Activated T-helper 17 cell treated with anti-CD3 and anti-CD28 coated beads, Interleukin-2, amount 50 U/mL, for 72 hours (primary cell): ENCODE data around the gene ISG20. TPM values are rescaled to one million over a fixed set of nuclear protein-coding genes. Genes with fewer than 3 reads are reported as not detected.

ENCODE experiments used
- ATAC-seq: fragments of 150-1000 bp; cut with Tn5 transposase; replicated peaks from 2 replicates; pipeline ENCODE4 v1.10.0; 2021; ENCODE audit warnings: mild to moderate bottlenecking, moderate library complexity
- H3K27ac Mint-ChIP-seq: one replicate; pipeline ENCODE4 v1.8.0; 2022; ENCODE audit warnings: mixed read lengths
- H3K27me3 Mint-ChIP-seq: one replicate; pipeline ENCODE4 v1.8.0; 2022; ENCODE audit warnings: mixed read lengths
- H3K36me3 Mint-ChIP-seq: one replicate; pipeline ENCODE4 v1.8.0; 2022; ENCODE audit warnings: low read depth, mild to moderate bottlenecking, mixed read lengths
- H3K4me1 Mint-ChIP-seq: one replicate; pipeline ENCODE4 v1.8.0; 2022; ENCODE audit warnings: mixed read lengths
- H3K4me3 Mint-ChIP-seq: one replicate; pipeline ENCODE4 v1.8.0; 2022; ENCODE audit warnings: mild to moderate bottlenecking, mixed read lengths
- H3K9me3 Mint-ChIP-seq: one replicate; pipeline ENCODE4 v1.8.0; 2022; ENCODE audit warnings: mixed read lengths
- total RNA-seq, 2 donors: library from RNA; stranded (reverse); gene quantifications; one replicate each; pipeline ENCODE4 v1.2.3, GENCODE V29; 2022

ISG20 gene
- total RNA-seq, 2 donors from 2014 or later: 34.9 to 89.7 TPM

- peak; percentile 71 for ATAC-seq
- H3K36me3 Mint-ChIP-seq: no peaks in the 10 kb centered on the region
- no peak overlapping the region for H3K4me3 Mint-ChIP-seq
- H3K27ac Mint-ChIP-seq: no peak overlapping the region
- no peaks in the 10 kb centered on the region for H3K9me3 Mint-ChIP-seq
- H3K4me1 Mint-ChIP-seq: no peaks in the 10 kb centered on the region
- H3K27me3 Mint-ChIP-seq: peaks cover 21% of the 10 kb centered on the region
Observed at GRCh38 chr15:88613074-88613944, 25.5 kb upstream of the ISG20 start.

DNA sequence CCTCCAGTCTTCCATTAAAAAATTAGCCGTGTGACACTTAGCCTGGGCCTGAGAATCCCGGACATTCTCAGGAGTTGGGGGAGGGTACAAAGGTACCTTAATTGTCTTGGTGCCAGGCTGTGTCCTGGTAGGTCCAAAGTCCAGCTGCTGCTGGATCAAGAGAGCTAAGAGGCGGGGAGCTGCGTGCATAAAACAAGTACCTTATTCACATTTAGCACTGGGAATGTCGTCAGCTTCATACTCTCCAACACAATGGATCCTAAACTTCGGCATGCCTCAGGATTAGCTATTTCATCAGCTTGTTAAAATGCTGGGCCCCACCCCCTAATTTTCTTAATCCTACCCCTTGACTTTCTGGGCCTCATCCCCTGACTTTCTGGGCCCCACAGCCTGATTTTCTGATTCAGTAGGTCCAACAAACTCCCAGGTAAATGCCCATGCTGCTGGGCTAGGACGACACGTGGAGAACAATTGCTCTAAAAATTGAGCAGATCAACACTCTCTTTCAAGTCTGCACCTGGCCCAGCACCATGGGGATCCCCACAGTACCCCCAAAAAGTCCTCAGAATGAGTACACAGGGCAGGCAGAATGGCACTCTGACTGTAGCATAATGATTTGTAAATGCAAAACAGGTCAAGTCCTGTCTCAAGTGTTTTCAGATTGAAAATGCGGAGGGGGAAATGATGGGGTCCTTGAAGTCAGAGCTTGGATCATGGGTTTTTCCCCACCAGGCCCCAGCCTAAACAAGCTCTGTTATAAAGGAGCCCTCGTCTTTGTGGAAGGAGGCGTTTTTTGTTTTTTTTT lies 23.3 kb upstream of the ISG20 start:
- Mint-ChIP-seq H3K36me3 (no peaks in the 10 kb centered on the region), H3K4me1 (no peaks in the 10 kb centered on the region), H3K27me3 (peaks cover 7% of the 10 kb centered on the region), H3K9me3 (no peaks in the 10 kb centered on the region), H3K27ac (peak overlapping the region; percentile 48), H3K4me3 (no peak overlapping the region)
- ATAC-seq: peak; percentile 70

DNA sequence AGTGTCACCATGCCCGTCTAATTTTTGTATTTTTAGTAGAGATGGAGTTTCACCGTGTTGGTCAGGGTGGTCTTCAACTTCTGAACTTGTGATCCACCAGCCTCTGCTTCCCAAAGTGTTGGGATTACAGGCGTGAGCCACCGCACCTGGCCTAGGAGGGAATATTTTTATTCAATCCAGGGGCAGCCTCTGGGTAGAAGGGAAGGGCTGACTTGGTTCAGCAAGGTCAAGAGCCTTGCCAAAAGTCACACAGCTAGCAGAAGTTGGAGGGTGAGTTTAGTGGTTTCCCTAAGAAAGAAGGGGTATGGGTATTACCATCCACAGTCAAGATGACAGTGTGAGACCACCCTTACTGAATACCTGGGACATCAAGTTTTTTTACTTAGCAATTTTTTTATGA lies 22.6 kb upstream of the ISG20 start:
- Mint-ChIP-seq H3K4me3 (no peak overlapping the region), H3K4me1 (no peaks in the 10 kb centered on the region), H3K27ac (peak overlapping the region; percentile 48), H3K27me3 (peaks cover 5% of the 10 kb centered on the region), H3K36me3 (peaks cover 4% of the 10 kb centered on the region), H3K9me3 (no peaks in the 10 kb centered on the region)
- no peak for ATAC-seq

- peaks cover 5% of the 10 kb centered on the region for H3K27me3 Mint-ChIP-seq
- H3K9me3 Mint-ChIP-seq: no peaks in the 10 kb centered on the region
- no peak overlapping the region for H3K4me3 Mint-ChIP-seq
- no peaks in the 10 kb centered on the region for H3K4me1 Mint-ChIP-seq
- no peak for ATAC-seq
- peaks cover 9% of the 10 kb centered on the region for H3K36me3 Mint-ChIP-seq
- H3K27ac Mint-ChIP-seq: no peak overlapping the region
Observed at GRCh38 chr15:88617031-88617722, 21.6 kb upstream of the ISG20 start.

DNA sequence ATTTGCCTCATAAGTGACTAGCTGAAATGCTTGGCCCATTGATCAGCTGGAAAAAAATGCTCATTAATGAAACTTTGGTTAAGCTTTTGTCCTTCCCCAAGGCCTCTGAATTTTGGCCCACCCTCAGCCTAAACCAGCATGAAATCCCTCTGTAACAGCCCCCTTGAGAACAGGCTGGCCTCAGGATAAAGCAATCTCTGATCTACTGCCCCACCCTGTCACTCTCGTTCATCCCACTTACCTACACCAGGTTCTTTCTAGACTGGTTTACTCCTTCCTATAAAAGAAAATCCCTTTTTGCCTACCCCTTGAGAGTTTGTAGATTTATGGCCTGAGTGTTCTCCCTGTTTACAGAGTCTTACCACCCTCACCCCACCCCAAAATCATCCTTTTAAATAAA lies 21.0 kb upstream of the ISG20 start:
- H3K27me3 Mint-ChIP-seq: peaks cover 5% of the 10 kb centered on the region
- no peaks in the 10 kb centered on the region for H3K9me3 Mint-ChIP-seq
- H3K4me3 Mint-ChIP-seq: no peak overlapping the region
- H3K4me1 Mint-ChIP-seq: no peaks in the 10 kb centered on the region
- ATAC-seq: no peak
- H3K27ac Mint-ChIP-seq: no peak overlapping the region
- peaks cover 15% of the 10 kb centered on the region for H3K36me3 Mint-ChIP-seq

DNA sequence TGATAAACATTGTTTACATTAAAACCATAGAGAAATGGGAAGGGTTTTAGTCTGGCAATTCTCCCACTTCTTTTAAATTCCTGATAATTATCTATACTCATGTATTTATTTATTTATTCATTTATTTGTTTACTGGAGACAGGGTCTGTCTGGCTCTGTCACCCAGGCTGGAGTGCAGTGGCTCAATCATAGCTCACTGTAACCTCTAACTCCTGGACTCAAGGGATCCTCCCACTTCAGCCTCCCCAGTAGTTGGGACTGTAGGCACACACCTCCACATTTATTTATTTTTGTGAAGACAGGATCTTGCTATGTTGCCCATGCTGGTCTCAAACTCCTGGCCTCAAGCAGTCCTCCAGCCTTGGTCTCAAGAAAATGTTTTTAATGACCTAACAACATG lies 20.1 kb upstream of the ISG20 start:
- no peak for ATAC-seq
- H3K27me3 Mint-ChIP-seq: peaks cover 5% of the 10 kb centered on the region
- no peak overlapping the region for H3K4me3 Mint-ChIP-seq
- H3K36me3 Mint-ChIP-seq: peaks cover 24% of the 10 kb centered on the region
- no peaks in the 10 kb centered on the region for H3K9me3 Mint-ChIP-seq
- H3K27ac Mint-ChIP-seq: no peak overlapping the region
- peaks cover 5% of the 10 kb centered on the region for H3K4me1 Mint-ChIP-seq

GRCh38 chr15:88619796-88620195 lies 19.0 kb upstream of the ISG20 start:
- no peak for ATAC-seq
- Mint-ChIP-seq H3K27ac (no peak overlapping the region), H3K36me3 (peaks cover 35% of the 10 kb centered on the region), H3K4me3 (no peak overlapping the region), H3K4me1 (peaks cover 12% of the 10 kb centered on the region), H3K27me3 (peaks cover 5% of the 10 kb centered on the region), H3K9me3 (no peaks in the 10 kb centered on the region)

DNA sequence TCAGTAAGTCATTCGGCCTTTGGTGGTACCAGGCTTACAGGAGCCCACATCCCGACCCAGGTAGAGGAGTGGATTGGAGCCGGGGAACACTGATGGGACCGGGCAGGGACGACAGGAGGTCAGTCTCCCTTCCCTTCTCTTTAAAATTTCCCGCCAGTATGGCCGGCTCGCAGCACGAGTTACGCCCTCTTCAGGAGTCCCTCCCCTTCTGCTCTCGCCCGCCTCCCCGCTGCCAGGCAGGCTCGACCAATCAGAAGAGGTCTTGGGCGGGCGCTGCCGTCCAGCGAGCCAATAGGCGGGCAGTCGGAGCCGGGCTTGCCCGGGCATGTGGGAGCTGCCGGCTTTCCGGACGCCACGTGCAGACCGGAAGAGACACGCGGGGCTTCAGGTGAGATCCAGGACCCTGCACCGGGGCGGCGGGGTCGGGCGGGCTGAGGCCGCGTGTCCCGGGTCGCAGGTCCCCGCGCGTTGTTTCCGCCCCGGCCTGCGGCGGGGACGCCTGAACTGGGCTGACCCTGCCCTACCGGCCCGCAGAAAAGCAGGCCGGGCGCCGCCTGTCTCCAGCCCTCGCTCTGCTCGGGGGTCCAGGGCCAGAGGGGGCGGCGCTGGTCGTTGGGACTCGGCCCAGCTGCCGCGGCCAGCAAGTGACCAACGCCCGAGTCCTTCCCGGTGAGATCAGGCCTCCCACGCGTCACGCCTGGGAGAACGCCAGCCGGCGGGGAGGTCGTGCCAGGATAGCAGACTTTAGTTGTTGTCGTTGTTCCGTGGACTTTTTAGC lies 17.6 kb upstream of the ISG20 start, which contains the start of gene AEN:
Gene AEN, plus strand, starts transcription at position 346 of the 778 bp plus-strand sequence. CDS start 4,870 bp downstream, outside the sequence.
- peaks cover 12% of the 10 kb centered on the region for H3K4me1 Mint-ChIP-seq
- ATAC-seq: peak; percentile 82
- peaks cover 5% of the 10 kb centered on the region for H3K27me3 Mint-ChIP-seq
- H3K36me3 Mint-ChIP-seq: peaks cover 49% of the 10 kb centered on the region
- H3K27ac Mint-ChIP-seq: peak within 1 kb of the TSS; percentile 89
- H3K4me3 Mint-ChIP-seq: peak within 1 kb of the TSS; percentile 87
- no peaks in the 10 kb centered on the region for H3K9me3 Mint-ChIP-seq

DNA sequence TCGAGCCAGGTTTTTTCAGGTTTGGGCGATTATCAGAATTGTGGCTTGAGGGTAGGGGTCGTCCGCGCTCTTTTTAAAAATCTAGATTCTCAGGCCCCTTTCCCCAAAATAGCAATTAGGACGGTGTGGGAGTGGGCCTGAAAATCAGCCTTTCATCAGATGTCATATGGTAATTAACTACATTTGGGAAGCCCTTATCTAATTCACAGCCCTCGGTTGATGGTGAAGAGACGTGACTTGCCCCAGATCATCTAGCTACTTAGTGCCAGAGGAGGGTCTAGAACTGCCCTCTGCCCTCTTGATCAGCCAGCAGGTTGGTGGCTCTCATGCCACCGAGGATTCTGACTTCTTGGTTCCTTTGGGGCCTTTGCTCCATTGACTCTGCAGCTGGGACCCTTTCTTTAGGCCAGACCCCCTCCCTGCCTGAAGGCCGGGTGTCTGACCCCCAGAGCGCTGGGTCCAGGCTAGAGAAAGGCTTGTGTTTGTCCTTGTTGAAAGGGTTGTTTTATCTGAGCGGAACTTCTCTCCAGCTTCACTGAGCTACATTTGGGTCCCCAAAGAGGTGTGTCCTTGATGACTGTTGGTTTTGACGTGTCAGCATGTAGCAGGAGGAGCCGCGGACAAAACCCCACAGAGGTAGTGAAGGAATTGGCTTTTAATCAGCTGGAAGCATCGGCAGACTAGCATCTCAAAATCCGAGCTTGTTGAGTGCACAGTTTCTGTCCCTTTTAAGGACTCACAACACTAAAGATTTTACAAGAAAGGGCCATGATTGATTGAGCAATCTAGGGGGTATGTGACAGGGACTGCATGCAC lies 16.8 kb upstream of the ISG20 start:
- ATAC-seq: peak; percentile 28
- Mint-ChIP-seq H3K4me1 (peaks cover 12% of the 10 kb centered on the region), H3K27me3 (peaks cover 5% of the 10 kb centered on the region), H3K4me3 (peak overlapping the region; percentile 87), H3K36me3 (peaks cover 57% of the 10 kb centered on the region), H3K9me3 (no peaks in the 10 kb centered on the region), H3K27ac (peak overlapping the region; percentile 89)

DNA sequence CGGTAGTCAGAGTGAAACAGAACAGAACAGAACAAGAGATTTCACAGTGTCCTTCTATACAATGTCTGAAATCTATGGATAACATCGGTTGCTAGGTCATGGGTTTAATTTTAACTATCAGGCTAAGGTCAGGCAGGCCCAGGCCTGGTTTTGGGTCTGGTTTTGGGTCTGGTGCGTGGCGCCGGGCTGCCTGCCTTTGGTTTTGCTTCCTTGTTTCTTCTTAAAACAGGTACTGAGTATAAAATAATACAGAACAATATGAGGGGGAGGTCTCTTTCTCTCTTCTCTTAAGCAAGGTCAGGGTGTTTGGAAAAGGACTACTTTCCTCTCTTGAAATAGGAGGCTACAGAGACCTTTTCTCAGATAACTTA lies 16.2 kb upstream of the ISG20 start:
- H3K27ac Mint-ChIP-seq: peak overlapping the region; percentile 89
- H3K4me1 Mint-ChIP-seq: peaks cover 17% of the 10 kb centered on the region
- peak overlapping the region; percentile 87 for H3K4me3 Mint-ChIP-seq
- no peaks in the 10 kb centered on the region for H3K9me3 Mint-ChIP-seq
- ATAC-seq: peak; percentile 13
- peaks cover 5% of the 10 kb centered on the region for H3K27me3 Mint-ChIP-seq
- H3K36me3 Mint-ChIP-seq: peaks cover 63% of the 10 kb centered on the region

- H3K9me3 Mint-ChIP-seq: no peaks in the 10 kb centered on the region
Observed at GRCh38 chr15:88623061-88623460, 15.8 kb upstream of the ISG20 start.

DNA sequence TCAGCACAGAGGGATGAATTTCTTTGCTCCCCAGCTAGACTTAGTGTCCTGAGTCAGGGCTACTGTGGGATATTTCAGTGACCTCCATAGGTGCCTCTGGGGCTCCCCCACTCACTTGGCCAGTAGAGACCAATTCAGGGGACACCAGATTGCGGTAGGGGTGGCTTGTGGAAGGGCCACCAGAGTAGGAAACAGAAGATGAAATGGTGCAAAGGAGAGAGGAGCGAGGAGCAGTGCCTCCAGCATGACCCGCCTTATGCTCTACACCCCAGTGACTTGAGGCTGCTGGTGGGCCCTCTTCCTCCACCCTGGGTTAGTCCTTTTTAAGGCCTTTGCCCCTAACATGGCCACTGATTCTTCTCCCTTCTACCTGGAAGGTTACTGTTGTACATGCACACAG lies 15.2 kb upstream of the ISG20 start:
- H3K4me3 Mint-ChIP-seq: peak overlapping the region; percentile 87
- H3K27ac Mint-ChIP-seq: peak overlapping the region; percentile 89
- H3K4me1 Mint-ChIP-seq: peaks cover 27% of the 10 kb centered on the region
- no peak for ATAC-seq
- peaks cover 74% of the 10 kb centered on the region for H3K36me3 Mint-ChIP-seq
- H3K27me3 Mint-ChIP-seq: peaks cover 5% of the 10 kb centered on the region
- H3K9me3 Mint-ChIP-seq: no peaks in the 10 kb centered on the region

More at GRCh38 chr15:88623061-88623460, 15.8 kb upstream of the ISG20 start:
- Mint-ChIP-seq H3K4me1 (peaks cover 22% of the 10 kb centered on the region), H3K36me3 (peaks cover 68% of the 10 kb centered on the region), H3K27me3 (peaks cover 5% of the 10 kb centered on the region), H3K27ac (peak overlapping the region; percentile 89), H3K4me3 (peak overlapping the region; percentile 87)
- peak; percentile 77 for ATAC-seq
